ENCODE data around the gene FERMT2.

The FERMT2 gene

DNA sequence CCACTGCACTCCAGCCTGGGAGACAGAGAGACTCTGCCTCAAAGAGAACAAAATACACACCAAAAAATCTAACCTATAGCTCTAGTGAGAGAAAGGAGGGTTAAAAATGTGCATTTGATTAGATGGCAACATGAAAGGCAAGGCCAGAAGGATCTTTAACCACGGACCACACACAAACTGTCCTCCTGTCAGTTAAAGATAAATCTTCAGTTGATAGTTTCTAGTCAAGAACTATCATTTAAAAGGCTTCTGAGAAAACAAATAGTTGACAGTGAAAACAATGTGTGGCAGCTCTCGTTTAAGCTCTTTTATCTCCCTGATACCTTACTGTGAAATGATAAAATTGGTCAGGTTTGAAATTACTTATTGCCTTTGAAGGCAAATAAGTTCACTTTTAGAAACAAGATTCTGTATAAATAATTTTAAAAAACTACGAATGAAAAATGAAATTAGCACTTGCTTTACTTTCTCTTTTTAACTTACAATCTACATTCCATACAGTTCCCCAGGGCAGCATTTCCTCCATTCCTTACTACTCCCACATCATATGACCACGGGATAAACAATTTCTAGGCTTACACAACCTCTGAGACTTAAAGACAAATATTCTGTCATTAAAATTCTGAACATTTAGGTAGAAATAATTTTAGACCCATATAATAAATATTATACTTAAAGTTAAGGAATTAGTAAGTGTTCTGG is 88.1 kb downstream of the FERMT2 start:
- no peak for DNase-seq (ENCODE audit: low read depth)

DNA sequence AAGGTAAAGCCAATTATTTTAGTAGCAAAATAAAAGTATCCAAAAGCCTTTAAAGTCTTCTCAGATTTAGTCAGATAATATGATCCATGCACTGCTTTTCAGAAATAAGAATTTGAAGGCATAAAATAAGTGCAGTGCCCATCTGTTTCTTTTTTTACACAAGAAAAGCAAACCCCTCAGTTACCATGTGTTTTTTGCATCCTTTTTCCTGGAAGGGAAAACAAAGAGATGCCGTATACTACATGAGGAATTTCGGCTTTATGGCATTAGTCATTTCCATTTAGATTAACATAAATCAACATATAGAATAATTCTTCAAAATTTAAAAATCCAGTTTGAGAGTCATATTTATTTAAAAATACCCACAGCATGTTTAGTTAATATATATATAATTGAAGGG is 89.4 kb downstream of the FERMT2 start:
- no peak for DNase-seq (ENCODE audit: low read depth)

DNA sequence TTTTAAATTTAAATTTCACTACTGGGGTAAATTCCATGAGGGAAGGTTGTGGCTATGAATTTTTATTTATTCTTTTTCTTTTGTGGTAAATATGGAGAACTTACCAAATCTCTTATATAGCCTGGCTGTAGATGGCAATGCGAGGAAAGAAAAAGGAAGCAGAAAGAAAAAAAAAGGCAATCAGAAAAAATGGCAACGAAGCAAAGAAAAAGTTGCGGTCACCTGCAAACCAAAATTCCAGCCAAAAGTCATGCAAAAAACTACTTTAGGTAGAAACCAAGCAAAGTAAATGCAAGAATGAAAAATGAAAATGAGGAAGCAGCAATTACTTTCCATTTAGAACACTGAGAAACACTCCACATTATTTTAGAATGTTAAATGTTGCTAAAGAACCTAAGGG is 89.9 kb downstream of the FERMT2 start:
- no peak for DNase-seq (ENCODE audit: low read depth)

DNA sequence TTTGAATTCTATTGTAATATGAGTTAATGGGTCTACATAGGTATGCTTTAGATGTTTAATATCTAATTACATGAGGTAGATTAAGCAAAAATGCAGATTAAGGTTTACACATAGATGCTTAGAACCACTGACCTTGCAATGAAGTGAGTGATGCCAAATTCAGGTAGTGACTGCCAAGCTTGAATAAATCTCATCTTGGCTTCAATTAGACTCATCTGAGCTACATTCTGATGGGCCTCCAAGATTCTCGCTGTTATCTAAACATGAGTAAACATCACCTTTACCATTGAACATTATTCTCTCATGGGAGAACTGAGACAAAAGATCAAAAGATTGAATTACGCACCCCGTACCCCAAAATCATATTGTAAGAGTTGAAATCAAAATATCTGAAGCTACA is 90.6 kb downstream of the FERMT2 start:
- no peak for DNase-seq (ENCODE audit: low read depth)

DNA sequence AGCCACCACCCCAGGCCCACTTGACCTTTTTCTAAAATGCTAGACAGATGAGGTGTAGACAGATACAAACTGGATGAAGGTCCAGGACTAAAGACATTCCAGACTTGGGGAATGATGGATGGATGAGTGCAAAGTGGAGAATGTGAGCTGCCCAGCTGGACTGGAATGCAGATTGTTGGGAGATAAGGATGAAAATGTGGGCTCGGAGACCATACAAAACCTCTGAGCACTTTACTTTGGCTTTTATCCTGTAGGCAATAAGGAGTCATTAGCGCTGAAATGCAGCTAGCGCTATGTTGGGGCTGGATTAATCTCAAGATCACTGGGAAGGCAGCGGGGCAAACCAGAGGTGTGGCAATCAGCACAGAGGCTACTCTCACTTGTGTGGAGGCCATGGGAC is 94.7 kb downstream of the FERMT2 start:
- no peak for DNase-seq (ENCODE audit: low read depth)

DNA sequence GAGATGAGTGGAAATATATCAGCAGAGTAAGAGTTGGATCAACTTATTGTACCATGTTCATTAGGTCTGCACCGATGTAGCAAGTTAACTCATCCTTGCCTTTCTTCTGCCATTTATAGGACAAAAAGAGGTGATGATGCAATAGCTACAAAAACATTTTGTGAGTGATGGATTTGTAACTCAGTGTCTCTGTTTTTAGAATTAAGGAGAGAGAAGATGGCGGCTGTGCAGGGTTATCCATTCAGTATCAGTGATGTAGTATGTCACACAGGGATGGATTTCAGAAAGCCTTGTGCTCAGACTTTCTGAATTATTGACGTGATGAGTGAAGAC is 97.4 kb downstream of the FERMT2 start:
- DNase-seq (ENCODE audit: low read depth), result no peak

DNA sequence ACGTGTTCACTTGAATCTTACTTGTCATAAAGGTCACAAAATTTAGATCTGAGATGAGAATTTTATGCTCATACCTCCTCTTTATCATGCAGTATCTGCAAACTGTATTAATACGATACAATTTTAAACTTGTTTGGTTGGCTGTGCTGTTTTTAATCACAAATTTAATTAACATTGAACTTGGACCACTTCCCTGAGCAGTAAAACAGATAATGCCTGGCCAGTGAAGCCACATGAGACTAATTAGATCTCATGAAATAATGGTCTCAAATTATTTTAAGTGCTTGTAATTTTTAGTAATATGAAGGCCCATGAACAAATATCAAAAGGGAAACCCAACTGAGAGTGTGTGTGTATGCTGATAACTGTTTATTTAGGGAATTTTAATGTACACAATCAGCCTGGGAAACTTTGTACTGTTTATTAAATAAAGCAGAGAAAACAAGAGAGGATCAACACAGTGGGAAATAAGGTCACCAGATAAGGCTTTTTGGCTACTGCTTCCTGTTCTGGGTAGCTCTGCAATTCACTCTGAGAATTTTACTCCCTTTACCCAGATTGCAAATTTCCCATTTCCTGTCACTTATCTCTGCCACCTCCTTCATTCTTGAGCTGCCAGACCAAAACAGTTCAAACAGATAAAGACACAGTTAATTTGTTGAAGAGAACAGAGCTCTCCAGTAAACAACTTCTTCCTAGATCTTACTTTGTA is 97.9 kb downstream of the FERMT2 start:
- DNase-seq (ENCODE audit: low read depth), result no peak

DNA sequence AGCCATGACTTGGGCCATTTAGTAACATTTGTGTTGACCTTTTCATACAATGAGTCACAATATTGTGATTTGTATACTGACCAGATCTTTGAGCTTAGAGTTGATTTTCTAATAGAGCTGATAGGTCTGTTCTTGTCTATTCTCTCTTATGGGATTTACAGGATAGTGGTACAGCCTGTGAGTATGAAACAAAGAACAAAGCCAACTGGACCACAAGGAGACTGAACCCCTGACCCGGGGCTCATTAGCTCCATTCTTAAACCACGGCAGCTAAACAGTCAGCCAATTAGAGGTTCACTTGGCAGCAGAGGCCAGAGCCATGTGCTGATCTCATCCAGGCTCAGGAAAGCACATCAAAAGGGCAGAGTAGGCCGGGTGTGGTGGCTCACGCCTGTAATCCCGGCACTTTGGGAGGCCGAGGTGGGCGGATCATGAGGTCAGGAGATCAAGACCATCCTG is 100.4 kb downstream of the FERMT2 start:
- no peak for DNase-seq (ENCODE audit: low read depth)

DNA sequence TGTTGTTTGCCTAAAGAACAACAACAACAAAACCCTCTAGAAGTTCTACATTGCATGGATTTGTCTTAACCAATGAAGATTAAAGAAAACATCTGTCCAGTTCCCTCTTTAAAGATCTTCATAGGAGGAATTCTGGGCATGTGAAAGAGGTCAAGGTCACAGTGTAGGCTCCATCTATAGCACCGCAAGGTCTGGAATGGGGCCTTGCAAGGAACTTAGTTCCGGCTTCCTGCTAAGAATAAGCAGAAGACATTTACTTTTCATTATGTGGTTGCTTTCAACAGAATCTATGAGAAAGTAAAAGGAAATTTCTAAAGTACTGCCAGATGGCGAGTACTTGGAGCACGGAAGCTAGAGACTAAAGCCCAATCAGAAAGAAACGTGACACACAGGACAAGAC is 102.2 kb downstream of the FERMT2 start:
- DNase-seq (ENCODE audit: low read depth), result no peak

DNA sequence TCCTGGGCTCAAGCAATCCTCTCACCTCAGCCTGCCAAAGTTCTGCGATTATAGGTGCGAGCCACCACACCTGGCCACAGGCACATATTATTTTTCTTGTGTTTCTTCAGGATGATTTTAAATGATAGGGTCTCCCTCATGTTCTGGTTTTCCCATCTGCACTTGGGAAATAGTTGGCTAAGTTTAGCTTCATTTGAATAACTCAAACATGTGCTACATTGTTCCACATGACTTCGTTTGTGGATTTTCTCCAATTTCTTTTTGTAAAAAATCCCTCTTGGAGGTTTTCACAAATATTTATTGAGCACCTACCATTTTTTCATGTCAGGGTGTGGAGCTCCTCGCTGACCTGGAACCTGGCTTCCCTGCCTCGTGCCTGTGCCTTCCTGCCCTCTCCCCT is 104.3 kb downstream of the FERMT2 start:
- DNase-seq (ENCODE audit: low read depth), result no peak

DNA sequence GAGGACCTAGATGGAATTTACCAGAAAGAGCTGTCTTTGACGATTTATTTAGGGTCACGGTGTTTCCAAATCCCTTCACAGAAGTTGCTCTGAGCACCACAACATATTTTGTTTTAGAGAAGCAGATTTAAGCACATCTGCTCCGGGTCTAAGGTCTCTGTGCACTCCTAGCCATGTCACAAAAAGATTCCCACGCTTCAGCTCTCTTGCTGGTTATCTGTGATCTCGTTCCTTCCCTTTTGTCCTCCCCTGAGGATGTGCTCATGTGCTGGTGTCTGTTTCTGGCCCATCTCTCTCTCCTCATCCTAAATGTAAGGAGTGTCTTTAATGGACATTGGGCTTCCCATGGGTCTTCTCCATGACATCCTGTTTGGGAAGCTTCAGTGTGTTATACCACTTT is 105.8 kb downstream of the FERMT2 start:
- DNase-seq (ENCODE audit: low read depth), result no peak

DNA sequence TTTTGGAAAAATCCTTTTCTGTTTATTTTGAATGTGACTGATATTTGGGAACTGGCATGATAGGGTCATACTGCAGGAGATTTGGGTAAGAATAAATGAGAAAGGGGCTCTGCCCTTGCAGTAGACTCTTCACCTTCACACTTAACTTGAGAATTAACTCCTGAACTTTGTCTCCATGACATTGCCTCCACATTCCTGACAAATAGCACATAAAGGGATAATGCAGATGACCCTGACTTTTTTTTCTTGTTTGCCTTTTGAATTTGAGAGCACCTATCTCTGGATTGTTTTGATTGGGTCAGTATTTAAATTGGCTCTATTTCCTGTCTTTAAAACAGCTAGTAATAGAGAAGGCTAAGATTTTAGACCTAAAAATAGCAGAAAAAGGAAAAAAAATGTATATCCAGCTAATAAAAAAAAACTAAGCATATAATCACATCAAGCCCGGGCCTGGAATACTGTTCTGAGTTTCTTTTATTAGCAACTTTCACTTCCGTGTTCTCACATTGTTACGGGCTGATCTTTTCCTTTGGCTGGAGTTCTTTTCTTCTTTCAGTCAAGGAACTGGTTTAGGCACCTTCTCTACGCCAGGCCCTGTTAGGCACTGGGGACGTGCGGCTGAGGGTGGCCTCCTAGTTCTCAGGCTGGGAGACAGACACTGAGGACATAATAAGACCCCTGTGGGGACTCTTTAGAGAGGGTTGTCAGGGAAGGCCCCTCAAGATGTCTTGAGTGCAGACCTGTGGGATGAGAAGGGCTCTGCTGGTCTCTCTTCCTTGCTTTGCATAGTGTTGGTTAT is 106.4 kb downstream of the FERMT2 start:
- no peak for DNase-seq (ENCODE audit: low read depth)

DNA sequence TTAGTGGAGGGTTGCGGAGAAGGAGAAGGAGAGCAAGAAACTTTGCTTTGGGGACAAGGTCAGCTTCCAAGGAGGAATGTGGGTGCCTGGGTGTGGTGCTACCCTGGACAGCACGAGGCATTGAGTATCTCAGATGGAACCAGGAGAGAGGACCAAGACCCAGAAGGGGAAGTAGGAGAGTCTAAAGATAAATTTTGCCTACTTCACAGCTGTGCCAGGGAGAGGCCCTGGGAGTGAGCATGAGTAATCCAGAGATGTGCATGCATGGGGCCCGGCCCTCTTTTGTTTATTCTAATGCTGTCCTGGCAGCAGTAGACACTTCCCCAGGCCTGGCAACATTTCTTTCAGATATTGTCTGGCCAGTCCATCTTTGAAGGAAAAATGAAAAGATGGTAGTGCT is 110.0 kb downstream of the FERMT2 start:
- DNase-seq (ENCODE audit: low read depth), result no peak

DNA sequence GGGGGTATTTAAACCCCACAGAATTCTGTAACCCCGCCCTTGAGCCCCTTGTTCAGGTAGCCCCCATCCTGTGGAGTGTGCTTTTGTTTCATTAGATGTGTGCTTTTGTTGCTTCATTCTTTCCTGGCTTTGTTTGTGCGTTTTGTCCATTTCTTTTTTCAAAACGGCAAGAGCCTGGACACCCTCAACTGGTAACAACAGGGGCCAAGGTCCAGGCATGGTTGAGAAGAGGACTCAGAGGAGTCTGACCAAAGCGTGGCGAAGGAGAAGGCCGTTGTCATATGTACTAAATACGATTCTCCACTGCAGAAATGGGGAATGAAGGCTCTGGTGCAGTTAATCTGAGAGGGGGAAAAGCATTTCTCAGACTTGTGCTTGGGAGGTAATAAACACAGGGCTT is 113.4 kb downstream of the FERMT2 start:
- DNase-seq (ENCODE audit: low read depth), result no peak

DNA sequence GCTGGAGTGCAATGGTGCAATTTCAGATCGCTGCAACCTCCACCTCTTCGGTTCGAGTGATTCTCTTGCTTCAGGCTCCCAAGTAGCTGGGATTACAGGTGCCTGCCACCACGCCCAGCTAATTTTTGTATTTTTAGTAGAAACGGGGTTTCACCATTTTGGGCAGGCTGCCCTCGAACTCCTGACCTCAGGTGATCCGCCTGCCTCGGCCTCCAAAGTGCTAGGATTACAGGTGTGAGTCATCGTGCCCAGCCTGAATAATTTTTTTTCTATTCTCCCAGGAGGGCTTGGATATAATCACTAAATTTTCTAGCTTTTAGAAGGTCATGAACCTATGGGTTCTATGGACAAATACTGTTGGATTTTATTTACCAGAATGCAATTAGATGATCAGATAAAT is 114.8 kb downstream of the FERMT2 start:
- no peak for DNase-seq (ENCODE audit: low read depth)

DNA sequence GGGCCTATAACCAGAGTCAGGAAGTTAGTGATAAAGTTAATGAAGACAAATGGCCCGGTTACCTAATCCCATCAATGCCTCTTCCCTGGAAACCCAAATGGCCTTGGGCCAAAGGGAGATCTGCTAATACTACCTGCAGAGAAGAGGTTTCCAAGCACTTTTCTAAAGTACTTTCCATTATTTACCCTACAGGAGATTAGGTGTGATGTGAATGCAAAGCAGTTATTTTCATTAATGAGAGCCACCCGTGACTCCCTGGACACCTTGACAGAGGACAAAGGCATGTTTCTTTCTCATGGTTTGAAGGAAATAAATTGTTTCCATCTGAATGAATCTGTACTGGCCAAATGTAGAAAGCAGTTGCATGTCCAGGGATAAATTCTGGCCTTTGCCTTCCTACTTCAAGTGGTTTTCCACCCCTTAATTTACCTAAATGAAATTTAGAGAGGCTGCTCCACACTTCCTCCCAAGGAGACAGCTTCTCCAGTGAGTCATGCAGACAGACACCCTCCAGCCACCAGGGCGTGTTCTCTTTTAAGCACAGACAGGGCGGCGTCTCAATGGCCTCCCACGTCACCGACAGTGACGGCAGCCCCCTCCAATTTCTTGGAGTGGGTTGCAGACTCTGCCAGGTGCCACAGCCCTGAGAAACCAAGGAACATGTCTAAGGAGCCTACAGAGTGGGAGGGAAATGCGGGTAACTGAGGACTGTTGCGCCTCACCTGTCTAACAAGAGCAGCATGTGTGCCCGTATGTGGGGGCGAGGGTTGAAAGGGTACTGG is 115.5 kb downstream of the FERMT2 start:
- no peak for DNase-seq (ENCODE audit: low read depth)

DNA sequence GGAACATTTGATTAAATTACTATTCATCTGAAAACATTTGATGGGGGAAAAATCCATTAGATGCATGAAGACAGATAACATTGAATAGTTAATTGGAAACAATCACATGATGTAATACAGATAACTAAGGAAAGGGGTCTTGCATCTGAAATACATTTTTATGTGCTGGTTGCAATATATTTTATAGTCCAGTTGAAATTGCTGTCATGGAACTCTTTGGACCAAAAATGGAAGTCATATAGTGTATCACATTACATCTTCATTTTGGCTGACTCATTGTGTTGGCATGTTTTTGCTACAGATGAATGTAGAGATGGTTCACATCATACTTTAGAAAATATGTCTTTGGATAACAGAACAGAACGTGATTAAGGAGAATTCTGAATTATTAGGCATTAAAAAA is 116.4 kb downstream of the FERMT2 start:
- no peak for DNase-seq (ENCODE audit: low read depth)

DNA sequence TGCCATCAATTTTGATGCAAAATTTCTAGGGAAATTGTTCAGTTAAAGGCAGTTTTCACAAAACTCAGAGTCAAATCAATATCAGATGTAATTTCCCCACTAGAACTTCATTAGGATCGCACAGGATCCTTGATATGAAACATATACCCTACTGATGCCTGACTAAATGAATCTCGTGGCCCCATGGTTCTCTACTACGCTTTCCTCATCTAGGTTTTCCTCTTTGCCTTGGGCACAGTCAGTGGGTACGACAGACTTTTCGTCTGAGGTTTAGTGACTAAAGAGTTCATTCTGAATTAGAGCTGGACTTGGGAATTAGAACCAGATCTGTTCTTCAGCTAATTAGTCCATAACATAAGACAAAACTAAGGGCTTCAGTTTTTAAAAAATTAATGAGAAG is 117.0 kb downstream of the FERMT2 start:
- DNase-seq (ENCODE audit: low read depth), result no peak

DNA sequence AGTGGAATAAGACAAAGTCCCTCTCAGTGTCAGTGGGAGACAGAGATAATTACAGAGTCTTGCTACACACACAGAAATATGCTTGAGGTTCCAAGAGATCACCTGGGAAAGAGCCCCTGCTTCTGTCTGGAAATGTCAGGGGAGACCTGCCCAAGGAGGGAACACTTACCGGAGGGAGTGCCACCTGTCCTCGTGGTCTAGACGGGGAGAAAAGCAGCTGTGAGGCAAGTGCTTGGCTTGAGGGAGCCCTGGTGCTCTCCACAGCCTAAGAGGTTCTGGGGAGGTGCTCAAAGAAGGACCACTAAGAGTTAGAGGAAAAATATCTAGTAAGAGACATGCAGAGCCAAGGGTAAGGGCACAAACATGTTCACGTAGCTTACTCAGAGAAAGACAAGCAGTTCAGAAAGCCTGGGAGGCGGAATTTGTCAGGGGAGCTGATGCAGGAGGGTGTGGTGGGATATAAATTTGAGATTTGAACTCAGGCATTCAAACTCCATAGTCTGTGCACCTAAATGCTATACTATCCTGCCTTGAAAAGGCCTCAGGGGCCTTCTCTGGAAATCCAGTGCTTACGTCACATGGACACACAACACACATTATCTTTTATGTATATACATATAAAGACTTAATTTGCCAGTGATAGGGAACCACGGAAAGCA is 121.2 kb downstream of the FERMT2 start:
- no peak for DNase-seq (ENCODE audit: low read depth)

DNA sequence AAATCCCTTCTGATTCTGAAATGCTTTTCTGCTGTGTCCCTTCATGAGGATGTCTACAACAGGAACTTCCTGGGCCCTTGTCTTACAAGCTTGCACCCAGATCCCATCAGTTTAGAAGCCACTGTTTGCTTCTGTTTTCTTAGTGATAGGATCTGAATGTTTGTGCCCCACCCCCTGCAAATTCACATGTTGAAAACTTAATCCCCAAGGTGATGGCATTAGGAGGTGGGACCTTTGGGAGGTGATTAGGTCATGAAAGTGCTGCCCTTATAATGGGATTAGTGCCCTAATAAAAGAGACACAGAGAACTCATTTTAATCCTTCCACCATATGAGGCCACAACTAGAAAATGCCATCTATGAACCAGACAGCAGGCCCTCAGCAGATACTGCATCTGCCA is 123.4 kb downstream of the FERMT2 start:
- DNase-seq (ENCODE audit: low read depth), result no peak

DNA sequence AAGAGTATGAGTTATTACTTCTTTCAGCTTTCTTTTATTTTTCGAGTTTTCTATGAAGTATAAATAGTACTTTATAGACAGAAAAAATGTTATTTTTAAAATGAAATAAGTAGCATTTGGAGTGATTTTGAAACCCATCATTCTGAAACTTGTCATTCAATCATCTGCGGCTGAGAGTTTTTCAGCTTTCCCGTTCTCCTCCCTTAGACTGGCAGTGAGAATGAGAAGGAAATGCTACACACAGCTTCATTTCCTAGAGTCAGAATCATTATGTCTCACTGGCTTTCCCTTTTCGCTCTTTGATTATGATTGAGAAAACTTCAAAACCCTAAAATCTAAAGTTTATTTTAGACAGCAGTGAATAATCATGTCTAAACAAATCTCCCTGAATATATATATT is 125.8 kb downstream of the FERMT2 start:
- no peak for DNase-seq (ENCODE audit: low read depth)

DNA sequence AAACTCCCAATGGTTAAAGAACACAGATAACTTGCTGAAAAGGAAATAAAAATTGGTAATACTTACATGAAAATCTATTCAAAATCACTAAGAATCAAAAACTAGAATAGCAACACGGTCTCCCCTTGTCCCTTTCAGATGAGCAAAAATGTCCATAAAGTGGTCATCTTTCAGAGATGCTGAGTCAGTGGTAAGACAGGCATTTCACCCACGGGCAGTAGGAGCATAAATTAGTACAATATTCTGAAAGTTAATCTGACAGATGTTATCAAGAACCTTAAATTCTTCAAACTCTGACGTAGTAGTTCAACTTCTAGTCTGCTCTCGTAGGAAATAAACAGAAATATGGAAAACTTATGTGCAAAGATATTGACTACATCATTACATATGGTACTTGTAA is 126.4 kb downstream of the FERMT2 start:
- DNase-seq (ENCODE audit: low read depth), result no peak
